A549 (cell line): ENCODE results near the gene SMARCA4. TPM values are rescaled to one million over a fixed set of nuclear protein-coding genes. Genes with fewer than 3 reads are reported as not detected.

Experiments used
- ATAC-seq, 2 experiments: fragments of 200-7000 bp in 1 of 2; fragments of >200 bp in 1 of 2; cut with Nextera tagmentation in 1 of 2; cut with Tn5 transposase in 1 of 2; 3 replicates each; pipeline versions ENCODE4 v1.8.0 to v1.9.1; 2018 to 2020; ENCODE audit warnings: mild to moderate bottlenecking in 1 of 2, moderate library complexity in 1 of 2
- CTCF ChIA-PET: fragments of 300-600 bp; sonication (Branson Sonifier 250); formaldehyde crosslinking; extraction: SDS; loops from one replicate; lab custom pipeline; 2021; ENCODE audit warnings: antibody characterized with exemption, inconsistent platforms; lab: Yijun Ruan, JAX
- POLR2A ChIA-PET: fragments of 350-600 bp; formaldehyde crosslinking; extraction: SDS; loops from one replicate; lab custom pipeline; 2021; ENCODE audit warnings: antibody characterized with exemption, inconsistent platforms; lab: Yijun Ruan, JAX
- DNase-seq, 2 experiments: peaks; one replicate each; pipeline versions ENCODE4 v3.0.0 to v3.0.0-alpha.2; 2011 to 2016; ENCODE audit warnings: low read depth in 1 of 2, low spot score in 1 of 2
- FAIRE-seq: peaks from 2 replicates; lab custom pipeline; 2011; peaks lifted over from hg19 to GRCh38; lab: Jason Lieb, UNC
- H3K27ac ChIP-seq, 2 experiments: fragments of >200 bp; sonication (Bioruptor Twin); formaldehyde crosslinking; 3 replicates each; pipeline ENCODE4 v1.5.1; 2016 to 2017
- H3K4me1 ChIP-seq: fragments of >200 bp; sonication (Bioruptor Twin); formaldehyde crosslinking; 3 replicates; pipeline ENCODE4 v1.6.1; 2016
- H3K4me2 ChIP-seq: fragments of >200 bp; sonication (Bioruptor Twin); formaldehyde crosslinking; 3 replicates; pipeline ENCODE4 v1.6.1; 2016
- H3K4me3 ChIP-seq: fragments of >200 bp; sonication (Bioruptor Twin); formaldehyde crosslinking; 3 replicates; pipeline ENCODE4 v1.5.1; 2016
- H3K9me3 ChIP-seq: fragments of >200 bp; sonication (Bioruptor Twin); formaldehyde crosslinking; 3 replicates; pipeline ENCODE4 v1.6.1; 2016
- BHLHE40 ChIP-seq: IDR thresholded peaks from 2 replicates; pipeline ENCODE4 v1.6.1; 2012; ENCODE audit warnings: low read depth, low read length, inconsistent platforms
- CBX2 ChIP-seq: fragments of 200-600 bp; sonication (generic); IDR thresholded peaks from 2 replicates; pipeline ENCODE4 v1.6.1; 2016; ENCODE audit warnings: low read depth, mild to moderate bottlenecking, borderline replicate concordance
- CBX8 ChIP-seq: fragments of 200-600 bp; sonication (generic); IDR thresholded peaks from 2 replicates; pipeline ENCODE4 v1.6.1; 2016
- CEBPB ChIP-seq, 2 experiments: fragments of >200 bp in 1 of 2; sonication (Bioruptor Twin) in 1 of 2; formaldehyde crosslinking in 1 of 2; IDR thresholded peaks; 2 replicates each; pipeline ENCODE4 v1.6.1; 2012 to 2016
- CHD2 ChIP-seq: fragments of 150-350 bp; IDR thresholded peaks from 2 replicates; pipeline ENCODE4 v1.6.1; 2014; ENCODE audit warnings: low read length; ENCODE audit not compliant: partially characterized antibody
- CHD4 ChIP-seq: fragments of 200-600 bp; sonication (generic); IDR thresholded peaks from 2 replicates; pipeline ENCODE4 v1.6.1; 2016; ENCODE audit warnings: antibody characterized with exemption, mild to moderate bottlenecking, borderline replicate concordance
- CTCF ChIP-seq: fragments of >200 bp; sonication (Bioruptor Twin); formaldehyde crosslinking; IDR thresholded peaks from 3 replicates; pipeline ENCODE4 v1.5.1; 2016
- E2F6 ChIP-seq: IDR thresholded peaks from 2 replicates; pipeline ENCODE4 v1.6.1; 2012; ENCODE audit warnings: low read depth, borderline replicate concordance
- EHF ChIP-seq: fragments of 250-450 bp; sonication (Bioruptor Pico); IDR thresholded peaks from 2 replicates; pipeline ENCODE4 v1.5.0; 2020; ENCODE audit warnings: mild to moderate bottlenecking
- EHMT2 ChIP-seq: fragments of 200-600 bp; sonication (generic); IDR thresholded peaks from 2 replicates; pipeline ENCODE4 v1.6.1; 2016; ENCODE audit warnings: antibody characterized with exemption, low read depth, mild to moderate bottlenecking, moderate library complexity
- ESRRA ChIP-seq: fragments of 150-350 bp; IDR thresholded peaks from 2 replicates; pipeline ENCODE4 v1.6.1; 2014; ENCODE audit warnings: mild to moderate bottlenecking, low read length, borderline replicate concordance
- FOXS1 ChIP-seq: fragments of 250-450 bp; sonication (Bioruptor Pico); IDR thresholded peaks from 2 replicates; pipeline ENCODE4 v1.5.0; 2020; ENCODE audit warnings: mild to moderate bottlenecking, moderate library complexity
- GATA3 ChIP-seq: IDR thresholded peaks from 2 replicates; pipeline ENCODE4 v1.6.1; 2012; ENCODE audit warnings: borderline replicate concordance
- HES2 ChIP-seq: fragments of >200 bp; sonication (Bioruptor Twin); formaldehyde crosslinking; IDR thresholded peaks from 2 replicates; pipeline ENCODE4 v1.6.1; 2016
- HOXB13 ChIP-seq: fragments of 250-450 bp; sonication (Bioruptor Pico); IDR thresholded peaks from 2 replicates; pipeline ENCODE4 v1.5.0; 2020; ENCODE audit warnings: low read depth, mild to moderate bottlenecking, moderate library complexity
- JUNB ChIP-seq: fragments of >200 bp; sonication (Bioruptor Twin); formaldehyde crosslinking; IDR thresholded peaks from 2 replicates; pipeline ENCODE4 v1.6.1; 2016
- KDM1A ChIP-seq: fragments of 200-600 bp; sonication (generic); IDR thresholded peaks from 2 replicates; pipeline ENCODE4 v1.6.1; 2016; ENCODE audit warnings: low read depth, mild to moderate bottlenecking
- KDM5A ChIP-seq: fragments of 200-600 bp; sonication (generic); IDR thresholded peaks from 2 replicates; pipeline ENCODE4 v1.6.1; 2016; ENCODE audit warnings: antibody characterized with exemption, mild to moderate bottlenecking
- NFE2L2 ChIP-seq: fragments of 150-350 bp; conservative IDR thresholded peaks from 2 replicates; pipeline ENCODE4 v1.6.1; 2014; ENCODE audit warnings: low read length
- NPAS2 ChIP-seq: fragments of 250-450 bp; sonication (Bioruptor Pico); IDR thresholded peaks from 2 replicates; pipeline ENCODE4 v1.8.0; 2022; ENCODE audit warnings: mild to moderate bottlenecking, moderate library complexity, borderline replicate concordance
- NR3C1 ChIP-seq: fragments of >200 bp; sonication (Bioruptor Twin); formaldehyde crosslinking; IDR thresholded peaks from 3 replicates; pipeline ENCODE4 v1.6.1; 2017
- PBX3 ChIP-seq: IDR thresholded peaks from 2 replicates; pipeline ENCODE4 v1.6.1; 2012
- POLR2AphosphoS2 ChIP-seq: conservative IDR thresholded peaks from 2 replicates; pipeline ENCODE4 v1.6.1; 2012; ENCODE audit warnings: low read length, improper control_type of control experiment, inconsistent platforms
- RARB ChIP-seq: fragments of 250-450 bp; sonication (Bioruptor Pico); IDR thresholded peaks from 2 replicates; pipeline ENCODE4 v1.8.0; 2021; ENCODE audit warnings: mild to moderate bottlenecking, moderate library complexity
- RCOR1 ChIP-seq: fragments of 150-350 bp; IDR thresholded peaks from 2 replicates; pipeline ENCODE4 v1.6.1; 2014; ENCODE audit warnings: antibody characterized with exemption, low read length, low read depth
- SMC3 ChIP-seq: fragments of >200 bp; sonication (Bioruptor Twin); formaldehyde crosslinking; IDR thresholded peaks from 3 replicates; pipeline ENCODE4 v1.6.1; 2018; ENCODE audit warnings: inconsistent platforms
- TFCP2L1 ChIP-seq: fragments of 250-450 bp; sonication (Bioruptor Pico); IDR thresholded peaks from 2 replicates; pipeline ENCODE4 v1.5.0; 2021; ENCODE audit warnings: mild to moderate bottlenecking
- USF2 ChIP-seq: fragments of 450-650 bp; IDR thresholded peaks from 2 replicates; pipeline ENCODE4 v1.6.1; 2014; ENCODE audit warnings: antibody characterized with exemption
- ZFP36 ChIP-seq: fragments of 450-650 bp; IDR thresholded peaks from 2 replicates; pipeline ENCODE4 v1.6.1; 2014; ENCODE audit warnings: borderline replicate concordance; ENCODE audit not compliant: partially characterized antibody
- whole genome bisulfite sequencing: methylation state at CpG from one replicate; pipeline ENCODE4 v1.1.6; 2017; ENCODE audit errors: missing lambda C conversion rate; 5-methylcytosine and 5-hydroxymethylcytosine counted together
- polyA plus RNA-seq, 4 experiments: library from polyadenylated mRNA; depleted of rRNA in 3 of 4; stranded (reverse); fragments of >200 nt; fragmentation: RNase III in 1 of 4; extraction: RNeasy Plus Mini Kit Qiagen cat#74134 plus additional on column Dnase treatment in 1 of 4; gene quantifications; 2 replicates in 3 of 4; 3 replicates in 1 of 4; pipeline ENCODE4 v1.2.3, GENCODE V29; 2011 to 2017
- TF ChIP-seq, protein P1 (sequence below): IDR thresholded peaks from 2 replicates; pipeline ENCODE4 v1.6.1; 2012
- TF ChIP-seq, protein P2 (sequence below): fragments of >200 bp; sonication (Bioruptor Twin); formaldehyde crosslinking; IDR thresholded peaks from 3 replicates; pipeline ENCODE4 v1.6.1; 2016

SMARCA4 gene
- polyA plus RNA-seq, 2 of the 4 experiments (the other 2 are of a cell fraction) = 8.1 to 11.9 TPM

GRCh38 chr19:10998666-10999065 lies 37.8 kb downstream of the SMARCA4 start:
- ChIA-PET POLR2A (no interaction called here), CTCF (interaction anchor here (0.6 to 1.7 kb wide), 3 partner anchors 8 to 62 kb away, joined by 3 to 6 read pairs (median 4); no protein-coding TSS in a partner anchor)
- no peak overlapping the region for H3K4me2 ChIP-seq
- no peaks in the 10 kb centered on the region for H3K4me1 ChIP-seq
- H3K4me3 ChIP-seq = no peak overlapping the region
- ATAC-seq (no peak), DNase-seq (no peak), FAIRE-seq (no peak)
- H3K9me3 ChIP-seq = no peaks in the 10 kb centered on the region
- 92% methylated on average over 7 of the region's 7 CpGs for WGBS
- no peak for TF ChIP-seq NR3C1
- TF ChIP-seq JUNB = no peak
- TF ChIP-seq, protein P1, sequence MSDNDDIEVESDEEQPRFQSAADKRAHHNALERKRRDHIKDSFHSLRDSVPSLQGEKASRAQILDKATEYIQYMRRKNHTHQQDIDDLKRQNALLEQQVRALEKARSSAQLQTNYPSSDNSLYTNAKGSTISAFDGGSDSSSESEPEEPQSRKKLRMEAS = no peak
- TF ChIP-seq GATA3 = no peak
- no peak for TF ChIP-seq HES2
- TF ChIP-seq HOXB13 = no peak
- TF ChIP-seq CBX8 = no peak
- TF ChIP-seq USF2 = no peak
- TF ChIP-seq CBX2 = no peak
- no peak for TF ChIP-seq BHLHE40
- no peak for TF ChIP-seq E2F6
- no peak for TF ChIP-seq SMC3
- TF ChIP-seq NPAS2 (CRISPR knock-in tag) = no peak
- TF ChIP-seq CHD4 = no peak
- TF ChIP-seq NFE2L2 = no peak
- no peak for TF ChIP-seq EHF
- no peak for TF ChIP-seq CTCF
- no peak for TF ChIP-seq EHMT2
- H3K27ac ChIP-seq = no peak overlapping the region

DNA sequence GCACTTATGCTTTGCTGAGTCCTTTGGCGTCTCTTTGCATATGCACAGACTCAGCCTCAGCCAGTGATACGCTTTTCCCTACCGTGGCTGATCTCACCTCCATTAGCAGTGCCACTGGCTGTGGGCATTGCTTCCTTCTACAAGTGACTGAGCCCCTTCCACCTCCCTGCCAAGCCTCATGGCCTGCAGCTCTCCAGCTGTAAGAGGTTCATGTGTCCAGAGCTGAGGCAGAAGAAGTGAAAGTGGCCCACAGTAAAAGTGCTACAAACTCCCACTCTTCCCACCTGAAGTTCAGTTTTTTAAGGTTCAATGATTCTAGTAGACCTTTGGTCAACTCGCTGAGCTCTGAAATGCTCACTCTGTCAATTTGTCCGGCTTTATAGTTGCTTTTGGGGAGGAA lies 44.7 kb downstream of the SMARCA4 start:
- ChIA-PET POLR2A (no interaction called here), CTCF (interaction anchor here (0.5 to 1.1 kb wide), 2 partner anchors 30 to 954 kb away, joined by 3 read pairs; no protein-coding TSS in a partner anchor)
- TF ChIP-seq RARB = no peak
- TF ChIP-seq FOXS1 (CRISPR knock-in tag) = no peak
- no peak for TF ChIP-seq RCOR1
- no peak for TF ChIP-seq ZFP36
- TF ChIP-seq EHF = no peak
- no peak for TF ChIP-seq EHMT2
- no peak for TF ChIP-seq KDM5A
- TF ChIP-seq PBX3 = no peak
- TF ChIP-seq ESRRA = no peak
- no peak for TF ChIP-seq CEBPB (IDR thresholded peaks at IDR 0.05)
- no peak for TF ChIP-seq POLR2AphosphoS2
- TF ChIP-seq KDM1A = no peak
- TF ChIP-seq CHD2 = no peak
- no peak for TF ChIP-seq SMC3
- TF ChIP-seq TFCP2L1 = no peak
- TF ChIP-seq GATA3 = no peak
- TF ChIP-seq E2F6 = no peak
- TF ChIP-seq, protein P2, sequence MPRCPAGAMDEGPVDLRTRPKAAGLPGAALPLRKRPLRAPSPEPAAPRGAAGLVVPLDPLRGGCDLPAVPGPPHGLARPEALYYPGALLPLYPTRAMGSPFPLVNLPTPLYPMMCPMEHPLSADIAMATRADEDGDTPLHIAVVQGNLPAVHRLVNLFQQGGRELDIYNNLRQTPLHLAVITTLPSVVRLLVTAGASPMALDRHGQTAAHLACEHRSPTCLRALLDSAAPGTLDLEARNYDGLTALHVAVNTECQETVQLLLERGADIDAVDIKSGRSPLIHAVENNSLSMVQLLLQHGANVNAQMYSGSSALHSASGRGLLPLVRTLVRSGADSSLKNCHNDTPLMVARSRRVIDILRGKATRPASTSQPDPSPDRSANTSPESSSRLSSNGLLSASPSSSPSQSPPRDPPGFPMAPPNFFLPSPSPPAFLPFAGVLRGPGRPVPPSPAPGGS = no peak
- no peak for TF ChIP-seq CHD4
- DNase-seq (no peak), ATAC-seq (no peak), FAIRE-seq (no peak)
- no peak overlapping the region for H3K4me2 ChIP-seq
- H3K4me3 ChIP-seq = no peak overlapping the region
- H3K9me3 ChIP-seq = no peaks in the 10 kb centered on the region
- no peak overlapping the region for H3K27ac ChIP-seq
- H3K4me1 ChIP-seq = no peaks in the 10 kb centered on the region
- WGBS = 96% methylated on average over 5 of the region's 5 CpGs
